ENCODE results near the gene ZC3H4. TPM values are rescaled to one million over a fixed set of nuclear protein-coding genes. Genes with fewer than 3 reads are reported as not detected.

ZC3H4 gene
- total and polyA plus RNA-seq, 2 donors (not counting 3 experiments of a cell fraction or from before 2014, with no cell fraction given): 6.2 to 63.9 TPM

GRCh38 chr19:47122359-47123335 is 9.1 kb upstream of the ZC3H4 start:
- no peaks in the 10 kb centered on the region for H3K9me1 ChIP-seq (replicated peaks; ENCODE audit: control insufficient read depth, extremely low read depth, insufficient read depth, low read length)
- H4K20me1 ChIP-seq (replicated peaks; ENCODE audit: control insufficient read depth, extremely low read depth, insufficient read depth, low read length): no peaks in the 10 kb centered on the region
- intact Hi-C loops (cut with micrococcal nuclease) (no loop called here), dilution Hi-C loops (cut with MboI; ENCODE audit: extremely low pct_ligation_motif_present, low sequenced_read_pairs) (no loop called here)
- no peak for TF ChIP-seq FOS (IDR thresholded peaks at IDR 0.05; ENCODE audit: borderline replicate concordance, insufficient read depth, low read length)
- TF ChIP-seq JUN (IDR thresholded peaks at IDR 0.05; ENCODE audit: borderline replicate concordance, insufficient read depth, insufficient read length, low read depth): no peak
- TF ChIP-seq MYC (IDR thresholded peaks at IDR 0.05; ENCODE audit: low read depth, low read length): no peak
- no peak for TF ChIP-seq CTCF (IDR thresholded peaks at IDR 0.05; ENCODE audit: extremely low read depth in 1 of 2, insufficient read depth in 1 of 2, low read depth in 1 of 2, low read length in 2 of 2)
- TF ChIP-seq EZH2 (IDR thresholded peaks at IDR 0.05; ENCODE audit: borderline replicate concordance, low read depth, low read length, severe bottlenecking): no peak
- TF ChIP-seq MAX (IDR thresholded peaks at IDR 0.05; ENCODE audit: insufficient read depth, insufficient read length): no peak
- H3K9ac ChIP-seq (replicated peaks; ENCODE audit: extremely low read depth, insufficient read depth, low read length): no peak overlapping the region
- H3K4me1 ChIP-seq (ENCODE audit: control insufficient read depth, extremely low read depth, insufficient read depth, low read length): no peaks in the 10 kb centered on the region
- ChIA-PET POLR2A (interaction anchor here (1.2 to 1.7 kb wide), 2 partner anchors 9 to 10 kb away, joined by 3 to 5 read pairs; partner anchors contain the start of gene ZC3H4), CTCF (interaction anchor here (1.4 to 3.4 kb wide), 7 partner anchors 9 to 122 kb away, joined by 3 to 58 read pairs (median 8); partner anchors contain the start of genes SAE1 and ZC3H4)
- no peaks in the 10 kb centered on the region for H3K27me3 ChIP-seq (ENCODE audit: control insufficient read depth in 2 of 2, insufficient read depth in 2 of 2, low read length in 2 of 2)
- no peaks in the 10 kb centered on the region for H3K36me3 ChIP-seq (ENCODE audit: control insufficient read depth in 2 of 2, extremely low read depth in 1 of 2, insufficient read depth in 2 of 2, low read length in 2 of 2)
- no peaks in the 10 kb centered on the region for H3K9me3 ChIP-seq (replicated peaks; ENCODE audit: control insufficient read depth, insufficient read depth, low read length)
- DNase-seq (ENCODE audit: low read depth, low spot score) (no peak), FAIRE-seq (peak; percentile 42)
- no peak overlapping the region for H2AFZ ChIP-seq (ENCODE audit: low read depth, low read length)
- H3K4me2 ChIP-seq (ENCODE audit: insufficient read depth, low read length): no peak overlapping the region
- H3K4me3 ChIP-seq (replicated peaks in 1 of 3; ENCODE audit: insufficient read depth in 1 of 3, low read depth in 1 of 3, low read length in 3 of 3): no peak overlapping the region
- H3K79me2 ChIP-seq (ENCODE audit: control insufficient read depth, insufficient read depth, low read length): no peaks in the 10 kb centered on the region
- no TSS peak for BruUV-seq (replicated peaks)
- H3K27ac ChIP-seq (ENCODE audit: insufficient read depth, low read depth, low read length): no peak overlapping the region
